ENCODE data around the gene FNBP1L. TPM values are rescaled to one million over a fixed set of nuclear protein-coding genes. Genes with fewer than 3 reads are reported as not detected.

Gene FNBP1L
- total and polyA plus RNA-seq, 2 of the 8 experiments (the other 6 are each of a cell fraction or from before 2014, with no cell fraction given) = 48.9 to 95.9 TPM

- H3K9me3 ChIP-seq (ENCODE audit: insufficient read depth in 2 of 2, low read depth in 1 of 2, low read length in 1 of 2) = no peaks in the 10 kb centered on the region
- H3K18ac ChIP-seq (ENCODE audit: extremely low read depth, low read length) = no peak overlapping the region
- no peak overlapping the region for H2AK5ac ChIP-seq (ENCODE audit: low read depth, low read length)
- H2BK20ac ChIP-seq (ENCODE audit: low read length) = no peak overlapping the region
- no peaks in the 10 kb centered on the region for H3K36me3 ChIP-seq (ENCODE audit: control insufficient read depth in 2 of 4, insufficient read depth in 4 of 4, low read length in 3 of 4)
- H3K27me3 ChIP-seq (replicated peaks in 1 of 4; ENCODE audit: control insufficient read depth in 3 of 4, extremely low read depth in 1 of 4, insufficient read depth in 3 of 4, low read length in 3 of 4) = no peaks in the 10 kb centered on the region
- H3K4me2 ChIP-seq (ENCODE audit: insufficient read depth in 1 of 2, low read depth in 2 of 2, low read length in 2 of 2) = no peak overlapping the region
- POLR2A ChIA-PET (ENCODE audit: partially characterized antibody) = no interaction called here
- no peak overlapping the region for H3K27ac ChIP-seq (ENCODE audit: low read depth, low read length)
- no peak overlapping the region for H4K91ac ChIP-seq (replicated peaks; ENCODE audit: insufficient read length, low read length)
- no peak overlapping the region for H3K4me3 ChIP-seq (ENCODE audit: extremely low read depth in 1 of 4, insufficient read depth in 2 of 4, low read depth in 3 of 4, low read length in 4 of 4)
- H4K8ac ChIP-seq (ENCODE audit: extremely low read depth, insufficient read depth, low read length) = no peak overlapping the region
- TF ChIP-seq BRCA1 (IDR thresholded peaks at IDR 0.05; ENCODE audit: low read depth, low read length) (no peak), BACH1 (IDR thresholded peaks at IDR 0.05; ENCODE audit: low read length) (no peak), POLR2AphosphoS5 (IDR thresholded peaks at IDR 0.05; ENCODE audit: low read depth, low read length) (no peak), FOSL1 (IDR thresholded peaks at IDR 0.05; ENCODE audit: insufficient read depth, low read depth, low read length) (no peak), SP2 (IDR thresholded peaks at IDR 0.05; ENCODE audit: low read length) (no peak), EZH2 (IDR thresholded peaks at IDR 0.05; ENCODE audit: low read depth, low read length, severe bottlenecking) (no peak), TAF1 (IDR thresholded peaks at IDR 0.05; ENCODE audit: low read depth, low read length) (no peak), JUND (IDR thresholded peaks at IDR 0.05; ENCODE audit: low read length) (no peak), EP300 (IDR thresholded peaks at IDR 0.05; ENCODE audit: borderline replicate concordance in 1 of 2, low read depth in 2 of 2, low read length in 2 of 2) (no peak)
- H3K9ac ChIP-seq (replicated peaks in 1 of 4; ENCODE audit: extremely low read depth in 1 of 4, low read depth in 3 of 4, low read length in 3 of 4) = no peak overlapping the region
- DNase-seq (ENCODE audit: low read depth in 1 of 2, low spot score in 2 of 2) (no peak), FAIRE-seq (no peak)
- H4K20me1 ChIP-seq (replicated peaks in 1 of 2; ENCODE audit: control insufficient read depth in 1 of 2, insufficient read depth in 2 of 2, low read length in 2 of 2) = no peaks in the 10 kb centered on the region
- H3K23me2 ChIP-seq (ENCODE audit: low read depth, low read length) = no peaks in the 10 kb centered on the region
- no peaks in the 10 kb centered on the region for H3K79me2 ChIP-seq (ENCODE audit: control insufficient read depth in 1 of 2, insufficient read depth in 2 of 2, low read length in 2 of 2)
- no peaks in the 10 kb centered on the region for H3K4me1 ChIP-seq (replicated peaks in 1 of 4; ENCODE audit: control insufficient read depth in 3 of 4, insufficient read depth in 4 of 4, low read length in 3 of 4)
- H2AFZ ChIP-seq (ENCODE audit: low read length) = no peak overlapping the region
- no peak overlapping the region for H3K14ac ChIP-seq (ENCODE audit: insufficient read length)
- 92% methylated on average over 4 of the region's 4 CpGs; no CpG with 5 or more reads in 1 of the 2 experiments for WGBS, 2 experiments (ENCODE audit: extremely low coverage in 1 of 2, insufficient coverage in 1 of 2, insufficient read length in 1 of 2, insufficient replicate concordance in 2 of 2, low coverage in 1 of 2, low lambda C conversion rate in 2 of 2, missing lambda C conversion rate in 1 of 2)
- no peak overlapping the region for H3K56ac ChIP-seq (replicated peaks; ENCODE audit: insufficient read length, low read depth, low read length)
- H4K5ac ChIP-seq (ENCODE audit: insufficient read length, low read depth, low read length) = no peak overlapping the region
- H3K4ac ChIP-seq (replicated peaks; ENCODE audit: insufficient read length, low read depth, low read length) = no peak overlapping the region
- no peak overlapping the region for H2BK5ac ChIP-seq (ENCODE audit: low read depth, low read length)
- H2BK120ac ChIP-seq (replicated peaks; ENCODE audit: low read depth, low read length) = no peak overlapping the region
- H3K79me1 ChIP-seq (ENCODE audit: low read depth, low read length) = no peaks in the 10 kb centered on the region
- H3K23ac ChIP-seq (ENCODE audit: insufficient read length) = no peak overlapping the region
- no peak overlapping the region for H2BK12ac ChIP-seq (ENCODE audit: low read depth, low read length)
- H2BK15ac ChIP-seq (ENCODE audit: low read length) = no peak overlapping the region
- CTCF ChIA-PET (ENCODE audit: partially characterized antibody) = interaction anchor here (0.7 kb wide), 1 partner anchor 98 kb away, joined by 3 read pairs; no protein-coding TSS in a partner anchor
These were observed 7.2 kb upstream of the FNBP1L start for GRCh38 chr1:93440706-93441105.

All from H1 (cell line).